ENCODE results near the gene FANCG. TPM values are rescaled to one million over a fixed set of nuclear protein-coding genes. Genes with fewer than 3 reads are reported as not detected.

Gene FANCG
- total RNA-seq (ENCODE audit: low replicate concordance): 6.0 and 12.4 TPM in 2 replicates

GRCh38 chr9:35079426-35080341 lies at the start of gene FANCG:
Gene FANCG, minus strand, starts transcription at chr9:35079942. Its CDS starts 418 bp downstream, at chr9:35079524.

GRCh38 chr9:35115680-35116538 lies 36.2 kb upstream of the FANCG start, which contains the start of gene ATOSB:
Gene ATOSB, minus strand, starts transcription at chr9:35115862. Its CDS starts 7,588 bp downstream, at chr9:35108274.

GRCh38 chr9:35102769-35103659 lies 23.3 kb upstream of the FANCG start, which contains the start of gene STOML2:
Gene STOML2, minus strand, starts transcription at chr9:35103131. Its CDS starts 37 bp downstream, at chr9:35103094.

GRCh38 chr9:35096035-35096849 lies 16.5 kb upstream of the FANCG start, which contains the start of gene PIGO:
Gene PIGO, minus strand, starts transcription at chr9:35096591. Its CDS starts 1,026 bp downstream, at chr9:35095565.

GRCh38 chr9:35072461-35073278 lies 7.1 kb downstream of the FANCG start, which contains the start of gene VCP:
Gene VCP, minus strand, starts transcription at chr9:35072625. Its CDS starts 272 bp downstream, at chr9:35072353.

Other genes with a start within 250 kb of the FANCG start
- gene PHF24, start 121.7 kb downstream of the FANCG start, total RNA-seq (ENCODE audit: low replicate concordance): under 0.01 TPM in 2 replicates
- gene DNAJB5, start 90.2 kb downstream of the FANCG start, total RNA-seq (ENCODE audit: low replicate concordance): 6.3 and 18.3 TPM in 2 replicates
- gene VCP, start 7.3 kb downstream of the FANCG start, total RNA-seq (ENCODE audit: low replicate concordance): 477 and 492 TPM in 2 replicates
- gene PIGO, start 16.6 kb upstream of the FANCG start, total RNA-seq (ENCODE audit: low replicate concordance): 4.4 and 9.8 TPM in 2 replicates
- gene STOML2, start 23.2 kb upstream of the FANCG start, total RNA-seq (ENCODE audit: low replicate concordance): 154 and 173 TPM in 2 replicates
- 11.9 and 25.1 TPM in 2 replicates for gene ATOSB, start 35.9 kb upstream of the FANCG start, total RNA-seq (ENCODE audit: low replicate concordance)
- gene UNC13B, start 82.1 kb upstream of the FANCG start, total RNA-seq (ENCODE audit: low replicate concordance): 20.8 and 22.3 TPM in 2 replicates